ENCODE data around the gene MITF. TPM values are rescaled to one million over a fixed set of nuclear protein-coding genes. Genes with fewer than 3 reads are reported as not detected.
"Not testable (repeated sequence)": the region's sequence is repeated elsewhere in the genome, so short reads cannot be mapped to it uniquely, and the experiment has no call there.

The MITF gene
- total RNA-seq, 1 donor from 2014 or later, result 5.8 TPM

GRCh38 chr3:69791919-69792399 lies 52.7 kb downstream of the MITF start:
- DNase-seq (ENCODE audit: extremely low spot score, unreplicated experiment), result no peak
- Mint-ChIP-seq H3K27me3 (ENCODE audit: unreplicated experiment) (no peaks in the 10 kb centered on the region), H3K36me3 (ENCODE audit: unreplicated experiment) (no peaks in the 10 kb centered on the region), H3K9me3 (ENCODE audit: unreplicated experiment) (peaks cover 10% of the 10 kb centered on the region), H3K4me1 (ENCODE audit: unreplicated experiment) (peaks cover 30% of the 10 kb centered on the region), H3K4me3 (ENCODE audit: unreplicated experiment) (no peak overlapping the region), H3K27ac (ENCODE audit: unreplicated experiment) (no peak overlapping the region)
- TF ChIP-seq CTCF (IDR thresholded peaks at IDR 0.05), result peak; percentile 68

- H3K27ac Mint-ChIP-seq (ENCODE audit: unreplicated experiment); DNase-seq (ENCODE audit: extremely low spot score, unreplicated experiment); H3K36me3 Mint-ChIP-seq (ENCODE audit: unreplicated experiment); H3K27me3 Mint-ChIP-seq (ENCODE audit: unreplicated experiment); H3K4me3 Mint-ChIP-seq (ENCODE audit: unreplicated experiment): not testable (repeated sequence)
- H3K9me3 Mint-ChIP-seq (ENCODE audit: unreplicated experiment), result peaks cover 11% of the 10 kb centered on the region
- H3K4me1 Mint-ChIP-seq (ENCODE audit: unreplicated experiment), result peaks cover 12% of the 10 kb centered on the region
These were observed 56.9 kb downstream of the MITF start for GRCh38 chr3:69796126-69796525.

GRCh38 chr3:69803681-69804270 lies 64.5 kb downstream of the MITF start:
- no peak overlapping the region for H3K4me3 Mint-ChIP-seq (ENCODE audit: unreplicated experiment)
- peaks cover 11% of the 10 kb centered on the region for H3K4me1 Mint-ChIP-seq (ENCODE audit: unreplicated experiment)
- no peak overlapping the region for H3K27ac Mint-ChIP-seq (ENCODE audit: unreplicated experiment)
- peaks cover 19% of the 10 kb centered on the region for H3K9me3 Mint-ChIP-seq (ENCODE audit: unreplicated experiment)
- no peak for DNase-seq (ENCODE audit: extremely low spot score, unreplicated experiment)
- no peaks in the 10 kb centered on the region for H3K36me3 Mint-ChIP-seq (ENCODE audit: unreplicated experiment)
- TF ChIP-seq CTCF (IDR thresholded peaks at IDR 0.05), result no peak
- no peaks in the 10 kb centered on the region for H3K27me3 Mint-ChIP-seq (ENCODE audit: unreplicated experiment)

DNA sequence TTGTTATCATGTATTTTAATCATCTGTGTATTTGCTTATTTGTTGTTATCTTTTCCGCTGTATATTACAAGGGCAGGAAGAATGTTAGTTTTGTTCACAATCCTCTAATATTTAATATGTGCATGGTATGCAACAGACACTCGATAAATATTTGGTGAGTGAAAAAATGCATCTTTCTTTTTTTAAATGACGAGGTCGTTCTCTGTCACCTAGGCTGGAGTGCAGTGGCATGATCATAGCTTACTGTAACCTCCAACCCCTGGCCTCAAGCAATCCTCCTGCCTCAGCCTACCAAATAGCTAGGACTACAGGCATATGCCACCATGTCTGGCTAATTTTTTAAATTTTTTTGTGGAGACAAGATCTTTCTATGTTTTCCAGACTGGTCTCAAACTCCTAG lies 66.2 kb downstream of the MITF start:
- Mint-ChIP-seq H3K4me1 (ENCODE audit: unreplicated experiment) (peaks cover 11% of the 10 kb centered on the region), H3K9me3 (ENCODE audit: unreplicated experiment) (peaks cover 13% of the 10 kb centered on the region)
- no peak for TF ChIP-seq CTCF (IDR thresholded peaks at IDR 0.05)

GRCh38 chr3:69806735-69807438 lies 67.6 kb downstream of the MITF start:
- Mint-ChIP-seq H3K27ac (ENCODE audit: unreplicated experiment) (no peak overlapping the region), H3K4me3 (ENCODE audit: unreplicated experiment) (no peak overlapping the region), H3K4me1 (ENCODE audit: unreplicated experiment) (peaks cover 11% of the 10 kb centered on the region), H3K9me3 (ENCODE audit: unreplicated experiment) (peaks cover 9% of the 10 kb centered on the region), H3K27me3 (ENCODE audit: unreplicated experiment) (no peaks in the 10 kb centered on the region), H3K36me3 (ENCODE audit: unreplicated experiment) (no peaks in the 10 kb centered on the region)
- DNase-seq (ENCODE audit: extremely low spot score, unreplicated experiment), result no peak
- TF ChIP-seq CTCF (IDR thresholded peaks at IDR 0.05), result no peak

More for the DNA sequence above, 66.2 kb downstream of the MITF start:
- no peaks in the 10 kb centered on the region for H3K36me3 Mint-ChIP-seq (ENCODE audit: unreplicated experiment)
- no peak overlapping the region for H3K4me3 Mint-ChIP-seq (ENCODE audit: unreplicated experiment)
- no peak for DNase-seq (ENCODE audit: extremely low spot score, unreplicated experiment)
- H3K27me3 Mint-ChIP-seq (ENCODE audit: unreplicated experiment), result no peaks in the 10 kb centered on the region
- H3K27ac Mint-ChIP-seq (ENCODE audit: unreplicated experiment), result no peak overlapping the region

Measured in osteocyte (in vitro differentiated cells).